IPS-15b (cell line): ENCODE data around the gene CLIP2.
"Not testable (repeated sequence)": the region's sequence is repeated elsewhere in the genome, so short reads cannot be mapped to it uniquely, and the experiment has no call there.

Experiments
- H3K27me3 ChIP-seq: one replicate; pipeline ENCODE4 v1.6.1; 2013; ENCODE audit warnings: low read length; ENCODE audit not compliant: control insufficient read depth, insufficient read depth
- H3K36me3 ChIP-seq: one replicate; pipeline ENCODE4 v1.6.1; 2013; ENCODE audit warnings: low read length; ENCODE audit not compliant: control insufficient read depth, insufficient read depth
- H3K4me1 ChIP-seq: one replicate; pipeline ENCODE4 v1.6.1; 2013; ENCODE audit warnings: mild to moderate bottlenecking, low read length; ENCODE audit not compliant: control insufficient read depth, insufficient read depth
- H3K4me3 ChIP-seq: one replicate; pipeline ENCODE4 v1.5.1; 2013; ENCODE audit warnings: low read depth, low read length
- H3K9ac ChIP-seq: one replicate; pipeline ENCODE4 v1.6.1; 2013; ENCODE audit warnings: low read depth, mild to moderate bottlenecking, low read length
- H3K9me3 ChIP-seq: one replicate; pipeline ENCODE4 v1.6.1; 2013; ENCODE audit warnings: mild to moderate bottlenecking, low read length; ENCODE audit not compliant: control insufficient read depth, insufficient read depth

Gene CLIP2

GRCh38 chr7:74440143-74440542 lies 150.9 kb downstream of the CLIP2 start:
- not testable (repeated sequence) for H3K9ac ChIP-seq, H3K27me3 ChIP-seq, H3K9me3 ChIP-seq, H3K36me3 ChIP-seq, H3K4me1 ChIP-seq, H3K4me3 ChIP-seq

GRCh38 chr7:74441801-74442200 lies 152.6 kb downstream of the CLIP2 start:
- Histone ChIP-seq H3K36me3 (no peaks in the 10 kb centered on the region), H3K4me3 (no peak overlapping the region), H3K4me1 (no peaks in the 10 kb centered on the region), H3K27me3 (no peaks in the 10 kb centered on the region), H3K9ac (no peak overlapping the region), H3K9me3 (no peaks in the 10 kb centered on the region)

- Histone ChIP-seq H3K36me3 (no peaks in the 10 kb centered on the region), H3K9me3 (no peaks in the 10 kb centered on the region), H3K4me1 (no peaks in the 10 kb centered on the region), H3K4me3 (no peak overlapping the region), H3K27me3 (no peaks in the 10 kb centered on the region), H3K9ac (no peak overlapping the region)
Observed at GRCh38 chr7:74443543-74444247, 154.5 kb downstream of the CLIP2 start.

- no peaks in the 10 kb centered on the region for H3K36me3 ChIP-seq
- no peaks in the 10 kb centered on the region for H3K9me3 ChIP-seq
- no peaks in the 10 kb centered on the region for H3K27me3 ChIP-seq
Observed at GRCh38 chr7:74449144-74449543, 159.9 kb downstream of the CLIP2 start.

GRCh38 chr7:74449809-74450397 lies 160.7 kb downstream of the CLIP2 start:
- Histone ChIP-seq H3K9me3 (no peaks in the 10 kb centered on the region), H3K4me1 (no peaks in the 10 kb centered on the region), H3K9ac (no peak overlapping the region), H3K4me3 (no peak overlapping the region), H3K27me3 (no peaks in the 10 kb centered on the region), H3K36me3 (no peaks in the 10 kb centered on the region)

More at GRCh38 chr7:74449144-74449543, 159.9 kb downstream of the CLIP2 start:
- Histone ChIP-seq H3K4me1 (no peaks in the 10 kb centered on the region), H3K9ac (no peak overlapping the region), H3K4me3 (no peak overlapping the region)

GRCh38 chr7:74452748-74453321 lies 163.6 kb downstream of the CLIP2 start:
- no peaks in the 10 kb centered on the region for H3K4me1 ChIP-seq
- H3K4me3 ChIP-seq: peak overlapping the region; percentile 59
- H3K36me3 ChIP-seq: no peaks in the 10 kb centered on the region
- H3K9me3 ChIP-seq: no peaks in the 10 kb centered on the region
- no peak overlapping the region for H3K9ac ChIP-seq
- H3K27me3 ChIP-seq: no peaks in the 10 kb centered on the region

GRCh38 chr7:74453322-74454011 lies 164.3 kb downstream of the CLIP2 start, which contains the start of gene GTF2IRD1:
GTF2IRD1 (plus strand) TSS chr7:74453906; CDS start chr7:74508081, 54,175 bp downstream.
- Histone ChIP-seq H3K4me3 (peak within 1 kb of the TSS; percentile 70), H3K27me3 (no peaks in the 10 kb centered on the region), H3K9ac (peak within 1 kb of the TSS; percentile 54), H3K36me3 (no peaks in the 10 kb centered on the region), H3K9me3 (no peaks in the 10 kb centered on the region), H3K4me1 (no peaks in the 10 kb centered on the region)

- Histone ChIP-seq H3K9me3 (no peaks in the 10 kb centered on the region), H3K4me3 (peak overlapping the region; percentile 70), H3K27me3 (no peaks in the 10 kb centered on the region), H3K36me3 (no peaks in the 10 kb centered on the region), H3K9ac (peak overlapping the region; percentile 54), H3K4me1 (no peaks in the 10 kb centered on the region)
Observed at GRCh38 chr7:74454021-74454924, 165.1 kb downstream of the CLIP2 start.

- peak overlapping the region; percentile 70 for H3K4me3 ChIP-seq
Observed at GRCh38 chr7:74454925-74455288, 165.7 kb downstream of the CLIP2 start.

GRCh38 chr7:74455291-74455804 lies 166.1 kb downstream of the CLIP2 start:
- Histone ChIP-seq H3K27me3 (no peaks in the 10 kb centered on the region), H3K4me1 (no peaks in the 10 kb centered on the region), H3K4me3 (peak overlapping the region; percentile 70), H3K9me3 (no peaks in the 10 kb centered on the region), H3K9ac (no peak overlapping the region), H3K36me3 (no peaks in the 10 kb centered on the region)

More at GRCh38 chr7:74454925-74455288, 165.7 kb downstream of the CLIP2 start:
- no peaks in the 10 kb centered on the region for H3K4me1 ChIP-seq
- H3K36me3 ChIP-seq: no peaks in the 10 kb centered on the region
- no peaks in the 10 kb centered on the region for H3K27me3 ChIP-seq
- H3K9me3 ChIP-seq: no peaks in the 10 kb centered on the region
- H3K9ac ChIP-seq: peak overlapping the region; percentile 54
